HEK293 (cell line): ENCODE results near the gene CACHD1.

ENCODE experiments used
- SP2 ChIP-seq: fragments of 450-650 bp; formaldehyde crosslinking; IDR thresholded peaks from 2 replicates; pipeline ENCODE4 v1.5.1; 2016; ENCODE audit warnings: missing biosample characterization, missing genetic modification characterization
- ZBTB21 ChIP-seq: fragments of 450-650 bp; formaldehyde crosslinking; IDR thresholded peaks from 2 replicates; pipeline ENCODE4 v1.5.1; 2017; ENCODE audit warnings: missing biosample characterization, missing genetic modification characterization
- ZNF23 ChIP-seq: fragments of 450-650 bp; formaldehyde crosslinking; IDR thresholded peaks from 2 replicates; pipeline ENCODE4 v1.5.1; 2016; ENCODE audit warnings: missing biosample characterization, missing genetic modification characterization, borderline replicate concordance
- ZNF274 ChIP-seq, 2 experiments: fragments of 200-500 bp in 1 of 2; fragments of 450-650 bp in 1 of 2; sonication (Bioruptor generic) in 1 of 2; formaldehyde crosslinking in 1 of 2; IDR thresholded peaks; 2 replicates each; pipeline versions ENCODE4 v1.5.1 to v1.6.1; 2014 to 2016; ENCODE audit warnings: borderline replicate concordance in 1 of 2, inconsistent platforms in 1 of 2, low read length in 1 of 2, missing biosample characterization in 1 of 2, missing genetic modification characterization in 1 of 2
- ZNF558 ChIP-seq: fragments of 450-650 bp; formaldehyde crosslinking; IDR thresholded peaks from 2 replicates; pipeline ENCODE4 v1.5.1; 2016; ENCODE audit warnings: missing biosample characterization, missing genetic modification characterization
- ZNF561 ChIP-seq: fragments of 450-650 bp; IDR thresholded peaks from 2 replicates; pipeline ENCODE4 v1.5.1; 2018; ENCODE audit warnings: missing biosample characterization, missing genetic modification characterization, borderline replicate concordance
- ZNF658 ChIP-seq: fragments of 450-650 bp; formaldehyde crosslinking; IDR thresholded peaks from 2 replicates; pipeline ENCODE4; 2016; ENCODE audit warnings: missing biosample characterization, missing genetic modification characterization
- ZNF768 ChIP-seq: fragments of 450-650 bp; formaldehyde crosslinking; IDR thresholded peaks from 2 replicates; pipeline ENCODE4 v1.5.1; 2018; ENCODE audit warnings: missing biosample characterization, mild to moderate bottlenecking, missing genetic modification characterization
- ZSCAN30 ChIP-seq: fragments of 450-650 bp; IDR thresholded peaks from 2 replicates; pipeline ENCODE4 v1.5.1; 2018; ENCODE audit warnings: missing biosample characterization, mild to moderate bottlenecking, missing genetic modification characterization, moderate library complexity
- TF ChIP-seq, protein P1 (sequence below): fragments of 450-650 bp; formaldehyde crosslinking; IDR thresholded peaks from 2 replicates; pipeline ENCODE4 v1.5.1; 2016; ENCODE audit warnings: missing biosample characterization, missing genetic modification characterization
- TF ChIP-seq, protein P2 (sequence below): fragments of 450-650 bp; formaldehyde crosslinking; IDR thresholded peaks from 2 replicates; pipeline ENCODE4 v1.5.1; 2016; ENCODE audit warnings: missing biosample characterization, missing genetic modification characterization
- TF ChIP-seq, protein P3 (sequence below): sonication (generic); formaldehyde crosslinking; IDR thresholded peaks from 2 replicates; pipeline ENCODE4 v1.8.1; 2022; ENCODE audit warnings: mild to moderate bottlenecking, moderate library complexity, missing genetic modification reagents

DNA sequence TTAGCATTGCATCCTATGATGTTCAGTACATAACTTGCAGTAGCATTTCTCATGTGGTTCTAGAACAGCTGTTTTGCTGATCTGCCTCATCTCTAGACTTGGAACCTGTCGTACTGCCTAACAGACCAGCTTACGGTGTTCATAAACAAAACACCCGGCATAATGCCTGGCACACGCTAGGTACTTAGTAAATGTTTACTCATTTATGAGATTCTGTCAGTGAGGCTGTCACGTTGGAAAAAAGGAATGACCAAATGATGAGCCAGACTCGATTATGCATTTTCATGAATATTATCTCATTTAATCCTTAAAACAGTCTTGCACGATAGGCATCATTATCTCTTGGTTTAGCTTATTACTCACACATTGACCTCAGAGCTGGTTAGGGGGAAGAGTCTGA, 46.4 kb downstream of the CACHD1 start:
- TF ChIP-seq ZNF561 (tag by site-specific recombination) (no peak), ZNF768 (tag by site-specific recombination) (no peak), ZSCAN30 (no peak), ZNF23 (no peak), ZNF558 (tag by site-specific recombination) (no peak), ZBTB21 (tag by site-specific recombination) (no peak), ZNF274 (IDR thresholded peaks at IDR 0.05; ENCODE audit: low read length) (no peak), ZNF274 (tag by site-specific recombination; IDR thresholded peaks at IDR 0.05; ENCODE audit: borderline replicate concordance) (no peak), SP2 (tag by site-specific recombination) (no peak), ZNF658 (tag by site-specific recombination) (no peak)
- TF ChIP-seq, protein P1, sequence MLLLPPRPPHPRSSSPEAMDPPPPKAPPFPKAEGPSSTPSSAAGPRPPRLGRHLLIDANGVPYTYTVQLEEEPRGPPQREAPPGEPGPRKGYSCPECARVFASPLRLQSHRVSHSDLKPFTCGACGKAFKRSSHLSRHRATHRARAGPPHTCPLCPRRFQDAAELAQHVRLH (tag by site-specific recombination) = no peak
- TF ChIP-seq, protein P2, sequence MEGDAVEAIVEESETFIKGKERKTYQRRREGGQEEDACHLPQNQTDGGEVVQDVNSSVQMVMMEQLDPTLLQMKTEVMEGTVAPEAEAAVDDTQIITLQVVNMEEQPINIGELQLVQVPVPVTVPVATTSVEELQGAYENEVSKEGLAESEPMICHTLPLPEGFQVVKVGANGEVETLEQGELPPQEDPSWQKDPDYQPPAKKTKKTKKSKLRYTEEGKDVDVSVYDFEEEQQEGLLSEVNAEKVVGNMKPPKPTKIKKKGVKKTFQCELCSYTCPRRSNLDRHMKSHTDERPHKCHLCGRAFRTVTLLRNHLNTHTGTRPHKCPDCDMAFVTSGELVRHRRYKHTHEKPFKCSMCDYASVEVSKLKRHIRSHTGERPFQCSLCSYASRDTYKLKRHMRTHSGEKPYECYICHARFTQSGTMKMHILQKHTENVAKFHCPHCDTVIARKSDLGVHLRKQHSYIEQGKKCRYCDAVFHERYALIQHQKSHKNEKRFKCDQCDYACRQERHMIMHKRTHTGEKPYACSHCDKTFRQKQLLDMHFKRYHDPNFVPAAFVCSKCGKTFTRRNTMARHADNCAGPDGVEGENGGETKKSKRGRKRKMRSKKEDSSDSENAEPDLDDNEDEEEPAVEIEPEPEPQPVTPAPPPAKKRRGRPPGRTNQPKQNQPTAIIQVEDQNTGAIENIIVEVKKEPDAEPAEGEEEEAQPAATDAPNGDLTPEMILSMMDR (tag by site-specific recombination) = no peak
- TF ChIP-seq, protein P3, sequence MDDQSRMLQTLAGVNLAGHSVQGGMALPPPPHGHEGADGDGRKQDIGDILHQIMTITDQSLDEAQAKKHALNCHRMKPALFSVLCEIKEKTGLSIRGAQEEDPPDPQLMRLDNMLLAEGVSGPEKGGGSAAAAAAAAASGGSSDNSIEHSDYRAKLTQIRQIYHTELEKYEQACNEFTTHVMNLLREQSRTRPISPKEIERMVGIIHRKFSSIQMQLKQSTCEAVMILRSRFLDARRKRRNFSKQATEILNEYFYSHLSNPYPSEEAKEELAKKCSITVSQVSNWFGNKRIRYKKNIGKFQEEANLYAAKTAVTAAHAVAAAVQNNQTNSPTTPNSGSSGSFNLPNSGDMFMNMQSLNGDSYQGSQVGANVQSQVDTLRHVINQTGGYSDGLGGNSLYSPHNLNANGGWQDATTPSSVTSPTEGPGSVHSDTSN (CRISPR knock-in tag) = no peak
